ENCODE results near the gene MESP2.
A peak's percentile ranks its signal among the peaks of the same experiment; 100 is the strongest.
"Not testable (repeated sequence)": the region's sequence is repeated elsewhere in the genome, so short reads cannot be mapped to it uniquely, and the experiment has no call there.

Gene MESP2

DNA sequence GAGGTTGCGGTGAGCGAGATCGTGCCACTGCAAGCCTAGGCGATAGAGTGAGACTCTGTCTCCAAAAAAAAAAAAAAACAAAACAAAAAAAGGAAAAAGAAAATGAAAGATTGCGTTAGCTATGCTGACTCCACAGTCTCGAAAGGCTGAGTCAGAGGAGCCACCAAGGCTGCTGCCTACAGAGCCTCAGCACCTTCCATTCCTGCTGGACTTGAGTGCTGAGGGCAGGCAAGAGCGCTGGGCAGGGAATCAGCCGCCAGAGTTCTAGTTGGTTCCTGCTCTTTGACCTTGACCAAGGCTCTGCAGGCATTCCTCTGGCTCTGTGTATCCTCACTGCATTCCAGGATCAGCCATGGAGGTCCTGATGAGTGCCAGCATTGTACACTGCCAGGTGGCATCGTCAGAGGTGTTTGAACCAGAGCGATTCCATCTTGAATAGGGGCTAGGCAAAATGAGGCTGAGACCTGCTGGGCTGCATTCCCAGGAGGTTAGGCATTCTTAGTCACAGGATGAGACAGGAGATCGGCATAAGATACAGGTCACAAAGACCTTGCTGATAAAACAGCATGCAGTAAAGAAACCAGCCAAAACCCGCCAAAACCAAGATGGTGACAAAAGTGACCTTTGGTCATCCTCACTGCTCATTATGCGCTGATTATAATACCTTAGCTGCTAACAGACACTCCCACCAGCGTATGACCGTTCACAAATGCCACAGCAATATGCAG is 5.9 kb downstream of the MESP2 start:
- ATAC-seq: peak; percentile 30
- DNase-seq: no peak

DNA sequence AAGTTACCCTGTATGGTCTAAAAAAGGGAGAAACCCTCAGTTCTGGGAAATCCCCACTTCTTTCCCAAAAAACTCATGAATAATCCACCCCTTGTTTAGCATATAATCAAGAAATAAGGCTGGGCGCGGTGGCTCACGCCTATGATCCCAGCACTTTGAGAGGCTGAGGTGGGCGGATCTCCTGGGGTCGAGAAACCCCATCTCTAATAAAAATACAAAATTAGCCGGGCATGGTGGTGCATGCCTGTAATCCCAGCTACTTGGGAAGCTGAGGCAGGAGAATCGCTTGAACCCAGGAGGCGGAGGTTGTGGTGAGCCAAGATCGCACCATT is 6.5 kb downstream of the MESP2 start:
- DNase-seq, ATAC-seq: not testable (repeated sequence)

DNA sequence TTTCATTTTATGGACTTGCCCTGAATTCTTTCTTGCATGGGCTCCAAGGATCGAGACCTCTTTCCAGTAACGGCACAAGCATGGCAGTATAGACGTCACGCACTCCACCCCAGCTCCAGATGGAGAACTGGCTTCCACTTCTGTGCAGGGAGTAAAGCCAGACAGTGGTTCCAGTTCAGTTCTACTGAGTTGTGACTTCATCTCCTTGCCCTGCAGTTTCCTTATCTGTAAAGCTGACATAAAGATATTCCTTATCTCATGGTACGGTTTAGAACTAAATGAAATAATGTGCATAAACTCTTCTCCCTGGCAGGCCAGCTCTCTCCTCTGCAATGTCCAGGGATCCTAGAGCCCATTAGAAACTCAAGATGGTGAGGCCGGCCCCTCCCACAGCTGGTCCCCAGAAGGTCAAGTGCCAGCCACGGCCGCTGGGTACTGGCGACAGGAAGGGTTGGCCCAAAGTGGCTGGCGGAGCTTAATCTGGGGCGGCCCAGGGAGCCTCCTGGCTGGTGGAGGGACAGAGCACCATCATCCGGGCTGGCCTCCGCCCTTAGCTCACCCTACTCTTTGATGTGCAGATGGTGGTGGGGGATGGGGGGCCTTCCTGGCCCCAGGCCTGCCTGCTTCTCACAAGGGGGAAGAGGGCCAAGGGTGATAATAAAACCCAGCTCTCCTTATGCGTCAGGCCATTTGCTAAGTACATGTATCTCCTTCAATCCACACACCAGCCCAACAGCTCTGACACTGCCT is 7.2 kb downstream of the MESP2 start:
- ATAC-seq: no peak
- DNase-seq: no peak

DNA sequence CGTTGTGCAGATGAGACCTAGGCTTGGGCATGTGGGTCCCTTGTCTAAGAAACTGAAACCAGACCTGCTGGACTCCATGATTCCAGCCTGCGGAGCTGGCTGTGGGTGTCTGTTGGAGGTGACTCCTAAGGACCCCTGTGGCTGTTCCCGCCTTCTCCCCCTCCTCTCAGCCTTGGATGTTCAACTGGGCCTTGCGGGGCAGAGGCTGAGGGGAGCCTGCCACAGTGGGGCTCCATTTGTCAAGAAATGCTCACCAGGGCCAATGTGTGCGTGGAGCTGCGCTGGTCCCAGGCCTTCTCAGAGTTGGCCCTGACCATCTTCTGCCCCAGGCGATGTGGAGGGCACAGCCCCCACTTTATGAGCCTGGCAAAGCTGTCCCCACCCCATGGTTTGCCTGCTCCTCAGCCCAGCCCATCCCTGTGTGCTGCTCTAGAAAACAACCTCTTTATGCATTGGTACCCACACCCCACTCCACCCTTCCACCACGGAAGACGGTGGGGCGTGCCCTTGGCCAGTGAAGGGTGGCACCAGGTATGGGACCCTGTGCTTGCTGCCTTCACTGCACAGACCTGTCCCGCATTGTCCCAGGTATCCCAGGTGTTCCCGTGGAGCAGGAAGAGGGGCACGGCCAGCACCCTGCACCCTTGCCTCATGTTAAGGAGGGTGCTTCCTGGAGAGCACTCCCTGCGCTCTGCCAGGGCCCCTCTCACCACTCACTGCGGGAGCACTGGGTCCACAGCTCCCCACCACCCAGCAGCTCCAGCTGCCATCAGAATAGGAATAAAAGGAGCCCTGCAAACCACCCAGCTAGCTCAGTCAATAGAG is 7.9 kb downstream of the MESP2 start:
- no peak for ATAC-seq
- no peak for DNase-seq

DNA sequence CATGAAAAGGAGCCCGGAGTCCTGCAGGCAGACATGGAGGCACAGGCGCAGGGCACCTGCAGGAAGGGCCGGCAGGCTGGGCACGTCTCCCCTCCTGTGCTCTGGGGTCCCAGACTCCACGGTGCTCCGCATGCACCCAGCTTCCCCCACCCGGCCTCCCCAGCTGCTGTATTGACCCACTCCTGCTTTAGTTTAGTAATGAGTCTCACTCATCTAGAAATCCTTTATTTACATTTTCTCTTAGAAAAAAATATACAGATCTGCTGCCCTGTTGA is 8.5 kb downstream of the MESP2 start:
- DNase-seq (no peak), ATAC-seq (no peak)

DNA sequence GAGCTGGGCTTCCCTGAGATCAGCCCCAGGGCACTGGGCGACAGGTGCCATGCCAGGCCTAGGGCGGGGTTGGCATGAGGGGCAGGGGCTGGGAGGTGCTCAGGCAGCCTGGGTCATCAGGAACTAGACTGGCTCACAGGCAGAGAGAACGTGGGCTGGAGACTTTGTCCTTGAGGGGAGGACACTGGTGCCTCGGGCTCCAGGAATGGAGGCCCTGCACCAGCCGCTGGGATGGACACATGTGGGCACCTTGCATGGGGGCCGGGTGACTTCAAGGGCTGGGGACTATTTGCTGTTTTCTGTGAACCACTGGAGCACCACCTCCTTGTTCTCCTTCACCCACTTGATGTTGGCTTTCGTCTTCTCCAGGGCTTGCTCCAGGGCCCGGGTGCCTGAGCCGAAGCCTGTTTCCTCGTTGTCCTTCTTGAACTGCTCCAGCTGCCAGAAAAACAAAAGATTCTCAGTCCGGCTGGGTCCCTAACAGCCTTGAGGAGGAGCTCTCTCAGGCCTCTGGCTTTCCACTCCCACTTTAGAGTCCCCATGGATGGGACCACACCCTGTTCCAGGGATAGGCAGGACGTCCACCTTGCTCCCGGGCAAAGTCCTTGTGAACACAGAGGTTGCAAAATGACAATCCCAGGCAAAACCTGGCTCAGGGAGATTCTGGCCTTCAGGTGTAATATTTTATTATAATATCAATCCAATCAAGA is 9.1 kb downstream of the MESP2 start:
- ATAC-seq (no peak), DNase-seq (no peak)

DNA sequence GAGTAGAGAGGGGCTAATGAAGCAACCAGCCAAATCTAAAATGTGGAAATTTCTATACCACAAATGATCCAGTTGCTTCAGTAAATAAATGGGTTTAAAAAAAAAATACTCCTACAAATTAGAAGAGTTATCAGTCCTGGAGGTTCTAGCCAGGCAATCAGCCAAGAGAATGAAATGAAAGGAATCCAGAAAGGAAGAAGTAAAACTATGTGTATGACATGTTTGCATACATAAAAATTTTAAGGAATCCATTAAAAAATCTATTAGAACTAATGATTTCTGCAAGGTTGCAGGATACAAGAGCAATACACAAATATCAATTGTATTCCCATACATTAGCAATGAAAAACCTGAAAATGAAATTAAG is 9.6 kb downstream of the MESP2 start:
- ATAC-seq: no peak
- no peak for DNase-seq

DNA sequence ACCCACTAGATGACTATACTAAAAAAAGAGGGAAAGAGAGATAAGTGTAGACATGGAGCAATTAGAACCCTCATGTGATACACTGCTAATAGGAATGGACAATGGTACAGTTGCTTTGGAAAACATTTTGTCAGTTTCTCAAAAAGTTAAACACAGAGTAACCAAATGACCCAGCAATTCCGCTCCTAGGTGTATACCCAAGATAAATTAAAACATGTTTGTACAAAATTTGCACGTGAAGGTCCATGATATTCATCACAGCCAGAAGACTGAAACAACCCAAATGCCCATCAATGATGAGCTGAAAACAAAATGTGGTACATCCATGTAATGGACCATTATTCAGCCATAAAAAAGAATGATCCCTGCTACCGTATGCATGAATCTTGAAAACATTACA is 11.8 kb downstream of the MESP2 start:
- no peak for DNase-seq
- no peak for ATAC-seq

DNA sequence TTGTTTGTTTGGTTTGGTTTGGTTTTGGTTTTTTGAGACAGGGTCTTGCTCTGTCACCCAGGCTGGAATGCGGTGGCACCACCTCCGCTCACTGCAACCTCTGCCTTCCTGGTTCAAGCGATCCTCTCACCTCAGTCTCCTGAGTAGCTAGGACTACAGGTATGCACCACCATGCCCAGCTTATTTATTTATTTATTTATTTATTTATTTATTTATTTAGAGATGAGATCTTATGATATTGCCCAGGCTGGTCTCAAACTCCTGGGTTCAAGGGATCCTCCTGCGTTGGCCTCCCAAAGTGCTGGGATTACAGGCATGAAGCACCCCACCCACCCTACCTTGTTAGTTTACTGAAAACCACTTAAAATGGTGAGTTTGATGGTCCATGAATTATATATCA is 12.5 kb downstream of the MESP2 start:
- not testable (repeated sequence) for DNase-seq, ATAC-seq

DNA sequence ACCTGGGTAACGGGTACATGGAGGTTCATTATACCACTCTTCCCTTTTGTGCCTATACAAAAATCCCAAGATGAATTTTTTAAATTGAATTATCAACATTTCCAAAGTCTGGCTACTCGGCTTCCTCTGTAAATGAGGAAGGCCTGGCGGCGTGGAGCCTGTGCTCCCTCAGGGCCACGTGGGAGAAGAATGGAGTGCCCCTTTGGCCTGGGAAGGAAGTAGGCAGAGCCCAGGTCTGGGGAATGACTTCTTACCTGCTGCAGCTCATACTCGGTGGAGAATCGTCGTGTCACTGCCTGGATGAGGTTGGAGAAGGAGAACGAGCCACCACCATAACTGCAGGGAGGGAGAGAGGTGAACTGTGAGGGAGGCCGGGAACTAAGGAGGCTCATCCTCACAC is 14.1 kb downstream of the MESP2 start:
- no peak for ATAC-seq
- no peak for DNase-seq

DNA sequence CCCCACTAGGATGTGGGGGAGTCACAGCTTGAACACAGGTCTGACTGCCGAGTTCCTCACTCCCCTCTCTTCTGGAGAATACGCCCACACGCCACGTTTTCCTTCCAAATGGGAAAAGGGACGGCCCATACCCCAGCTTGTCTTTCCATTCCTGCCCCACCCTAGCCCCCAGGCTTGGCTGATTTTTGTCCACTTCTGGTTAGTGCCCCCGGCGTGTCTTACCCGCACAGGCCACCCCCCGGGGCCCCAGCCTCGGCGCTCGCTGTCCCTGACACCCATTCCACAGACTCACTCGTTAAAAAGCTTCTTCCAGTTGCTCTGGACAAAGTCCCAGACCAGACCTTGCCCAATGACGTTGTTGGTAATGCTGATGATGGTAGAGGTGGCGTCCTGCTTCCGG is 14.5 kb downstream of the MESP2 start:
- DNase-seq: no peak
- no peak for ATAC-seq

DNA sequence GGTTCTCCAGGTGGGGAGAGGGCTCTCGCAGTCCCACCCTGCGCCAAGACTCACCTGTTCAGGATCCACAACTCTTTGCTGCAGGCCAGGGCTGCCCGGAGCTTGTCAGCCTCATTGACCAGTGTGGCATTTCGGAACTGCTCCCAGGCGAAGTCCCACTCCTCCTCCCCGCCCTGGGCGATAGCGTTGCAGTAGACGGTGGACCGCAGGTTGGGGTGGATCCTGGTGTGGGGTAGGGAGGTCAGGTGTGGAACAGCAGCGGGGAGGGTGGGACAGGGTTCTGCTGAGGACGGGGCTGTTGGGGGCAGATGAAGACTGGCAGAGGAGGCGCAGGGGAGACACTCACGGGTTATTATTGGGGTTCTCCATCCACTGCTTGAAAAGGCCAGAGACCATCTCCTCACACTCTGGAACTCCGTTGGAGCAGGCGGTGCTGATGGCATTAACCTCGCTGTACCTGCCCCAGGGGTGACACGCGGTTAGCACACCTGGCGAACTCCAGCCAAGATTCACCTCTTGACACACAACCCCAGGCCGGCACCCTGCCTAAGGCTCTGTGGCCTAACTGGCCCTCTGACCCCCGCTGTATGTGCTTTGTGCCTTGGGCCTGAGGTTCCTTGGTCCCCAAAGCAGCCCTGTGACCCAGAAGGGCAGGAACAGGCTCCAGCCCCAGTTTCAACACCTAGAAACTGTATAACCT is 16.1 kb downstream of the MESP2 start:
- ATAC-seq: no peak
- DNase-seq: no peak

DNA sequence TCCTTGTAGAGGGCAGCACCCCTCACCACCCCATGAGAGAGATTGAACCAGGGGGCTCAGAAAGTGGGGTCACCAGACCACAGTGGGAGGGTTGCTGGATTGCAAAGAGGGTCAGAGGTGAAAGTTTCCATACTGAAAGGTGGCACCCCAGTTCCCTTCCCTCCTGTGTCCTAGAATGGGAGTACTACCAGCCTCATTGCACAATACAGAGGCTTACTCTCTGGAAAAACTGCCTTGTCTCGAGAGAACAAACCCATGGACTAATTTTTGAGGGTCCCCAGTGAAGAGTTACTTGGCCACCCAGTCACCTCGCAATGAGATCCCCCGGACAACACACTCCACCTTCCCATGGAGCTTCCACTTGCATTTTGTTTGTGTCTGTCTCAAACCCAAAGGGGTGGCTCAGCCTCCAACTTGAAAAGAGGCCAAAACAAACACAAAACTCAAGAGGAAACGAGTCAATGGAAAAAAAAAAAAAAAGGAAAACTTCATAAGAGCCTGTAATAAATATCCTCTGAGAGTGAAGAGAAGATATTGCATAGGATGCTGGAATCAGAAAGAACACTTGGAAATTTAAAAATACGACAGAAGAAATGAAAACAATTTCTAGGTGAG is 18.6 kb downstream of the MESP2 start:
- DNase-seq: no peak
- ATAC-seq: no peak

DNA sequence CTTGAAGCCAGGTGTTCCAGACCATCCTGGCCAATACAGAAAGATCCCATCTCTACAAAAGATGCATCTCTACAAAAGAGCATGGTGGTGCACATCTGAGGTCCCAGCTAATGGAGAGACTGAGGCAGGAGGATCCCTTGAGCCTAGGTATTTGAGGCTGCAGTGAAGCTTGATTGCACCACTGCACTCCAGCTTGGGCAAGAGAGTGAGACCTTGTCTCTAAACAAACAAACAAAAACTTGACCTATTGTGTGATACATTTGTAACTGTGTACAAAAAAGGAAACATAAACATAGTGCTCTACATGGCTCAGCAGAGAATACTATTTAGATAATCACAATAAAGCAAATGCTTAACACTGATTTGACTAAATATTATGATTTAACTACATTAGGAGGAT is 19.9 kb downstream of the MESP2 start:
- no peak for ATAC-seq

DNA sequence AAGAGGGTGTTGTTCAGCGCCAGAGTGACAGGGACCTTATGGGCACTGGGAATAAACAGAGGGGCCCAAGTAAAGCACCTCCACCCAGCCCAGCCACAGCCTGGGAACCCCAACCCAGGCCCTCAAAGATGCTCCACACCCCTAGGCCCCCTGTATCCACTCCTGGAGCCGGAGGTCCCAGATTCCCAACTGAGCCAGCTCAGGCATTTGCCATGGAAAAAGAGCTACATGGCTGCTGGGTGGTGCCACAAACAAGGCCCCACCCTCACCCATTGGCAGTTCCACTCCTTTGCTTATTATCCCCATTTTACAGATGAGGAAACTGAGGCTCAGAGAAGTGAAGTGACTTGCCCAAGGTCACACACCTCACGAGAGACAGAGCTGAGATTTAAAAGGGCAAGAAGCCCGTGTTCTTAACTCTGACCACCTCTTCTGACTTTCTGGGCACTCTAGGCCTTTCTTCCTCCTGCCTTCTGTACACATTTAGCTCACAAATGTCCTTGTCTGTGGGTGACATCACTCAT is 21.6 kb downstream of the MESP2 start:
- ATAC-seq: no peak
- no peak for DNase-seq

More for the DNA sequence above, 19.9 kb downstream of the MESP2 start:
- no peak for DNase-seq

DNA sequence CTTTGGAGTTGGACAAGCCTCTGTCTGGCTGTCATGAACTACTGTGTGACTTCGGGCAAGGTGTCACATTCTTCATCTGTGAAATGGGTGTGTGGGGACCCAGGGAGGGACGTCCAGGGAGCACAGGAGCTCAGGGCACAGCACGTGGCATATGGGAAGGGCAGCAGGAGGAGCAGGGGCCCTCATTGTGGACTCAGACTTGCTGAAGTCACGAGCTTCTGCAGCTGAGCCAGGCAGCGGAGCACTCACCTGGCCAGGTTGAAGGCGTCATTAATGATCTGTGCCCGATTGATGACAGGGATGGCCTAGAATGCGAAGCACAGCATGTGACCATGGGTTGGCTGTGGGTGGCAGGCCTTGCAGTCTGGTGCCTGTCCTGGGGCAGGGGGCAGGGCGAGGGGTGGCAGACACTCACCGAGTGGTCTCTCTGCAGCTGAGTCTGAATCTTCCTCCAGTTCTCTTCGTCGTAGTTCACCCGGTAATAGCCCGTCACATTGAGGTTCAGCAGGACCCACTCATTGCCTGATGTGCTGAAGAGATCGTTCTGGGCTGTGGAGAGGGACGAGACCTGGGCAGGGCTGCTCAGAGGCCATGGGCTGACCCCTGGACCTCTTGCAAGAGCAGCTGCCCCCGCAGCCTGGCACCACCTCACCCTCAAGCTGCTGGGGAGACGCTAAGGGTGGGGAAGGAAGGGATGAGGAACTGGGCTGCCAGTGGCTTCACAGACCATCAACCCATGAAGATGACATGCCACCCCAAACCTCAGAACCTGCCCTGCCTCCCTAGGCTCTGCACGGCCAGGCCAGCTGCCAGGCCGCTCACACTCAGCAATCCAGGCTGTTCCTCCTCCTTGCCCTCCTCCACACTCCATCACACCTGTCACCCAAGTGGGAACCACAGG is 23.1 kb downstream of the MESP2 start:
- no peak for DNase-seq
- ATAC-seq: no peak

DNA sequence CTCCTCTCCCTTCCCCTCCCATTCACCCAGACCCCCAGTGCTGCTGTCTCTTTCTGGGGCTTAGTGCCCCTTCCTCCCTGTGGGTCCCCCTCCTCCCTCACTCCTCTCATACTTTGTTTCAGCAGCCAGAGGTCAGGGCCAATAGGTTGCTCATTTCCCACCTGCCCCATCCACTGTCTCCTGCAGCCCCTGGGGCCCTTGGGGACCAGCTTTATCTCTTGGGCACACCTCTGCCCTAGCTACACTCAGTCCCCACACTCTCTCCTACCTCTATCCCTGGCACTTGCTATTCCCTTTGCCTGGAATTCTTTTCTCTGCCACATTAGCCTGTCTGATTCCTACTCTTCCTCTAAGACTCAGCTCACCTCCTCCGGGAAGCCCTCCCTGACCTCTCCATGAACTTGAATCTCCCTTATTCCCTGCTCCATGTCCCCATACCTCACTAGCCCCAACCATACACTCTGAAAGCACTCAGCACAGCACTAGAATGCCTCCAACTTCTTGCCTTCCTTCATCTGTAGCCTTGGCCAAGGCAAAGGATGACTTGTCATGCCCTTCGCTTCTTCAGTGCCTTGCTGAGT is 23.9 kb downstream of the MESP2 start:
- DNase-seq (no peak), ATAC-seq (no peak)

DNA sequence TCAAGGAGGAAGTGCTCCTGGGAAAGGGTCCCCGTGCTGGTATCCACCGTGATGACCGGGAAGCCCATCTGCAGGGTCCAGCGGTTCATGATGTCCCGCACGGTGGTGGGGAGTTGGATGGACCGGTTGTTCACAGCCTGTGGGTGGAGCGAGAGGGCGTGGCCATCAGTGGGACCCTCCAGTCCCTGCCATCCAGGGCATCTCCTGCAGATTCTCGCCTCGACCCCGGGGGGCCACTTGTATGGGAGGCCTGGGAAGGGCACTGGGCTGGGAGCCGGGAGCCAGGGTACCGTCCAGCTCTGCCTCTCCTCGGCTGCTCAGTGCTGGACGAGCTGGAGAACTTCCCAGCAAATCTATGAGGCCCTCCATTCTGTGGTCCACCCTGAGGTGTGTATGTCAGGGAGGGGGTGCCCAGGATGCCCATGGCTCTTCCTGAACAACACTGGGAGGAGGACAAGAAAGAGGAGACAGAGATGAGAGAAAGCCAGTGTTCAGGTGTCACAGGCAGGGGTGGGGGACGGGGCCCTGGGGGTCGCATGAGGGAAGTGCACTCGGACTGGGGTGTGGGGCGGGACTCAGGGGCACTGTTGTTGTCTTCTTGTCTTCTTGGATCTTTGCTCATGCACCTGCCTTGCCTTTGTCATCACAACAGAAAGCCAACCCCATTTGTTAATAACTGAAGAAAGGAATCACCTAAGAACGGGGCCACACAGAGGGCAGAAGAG is 25.5 kb downstream of the MESP2 start:
- no peak for DNase-seq
- no peak for ATAC-seq

DNA sequence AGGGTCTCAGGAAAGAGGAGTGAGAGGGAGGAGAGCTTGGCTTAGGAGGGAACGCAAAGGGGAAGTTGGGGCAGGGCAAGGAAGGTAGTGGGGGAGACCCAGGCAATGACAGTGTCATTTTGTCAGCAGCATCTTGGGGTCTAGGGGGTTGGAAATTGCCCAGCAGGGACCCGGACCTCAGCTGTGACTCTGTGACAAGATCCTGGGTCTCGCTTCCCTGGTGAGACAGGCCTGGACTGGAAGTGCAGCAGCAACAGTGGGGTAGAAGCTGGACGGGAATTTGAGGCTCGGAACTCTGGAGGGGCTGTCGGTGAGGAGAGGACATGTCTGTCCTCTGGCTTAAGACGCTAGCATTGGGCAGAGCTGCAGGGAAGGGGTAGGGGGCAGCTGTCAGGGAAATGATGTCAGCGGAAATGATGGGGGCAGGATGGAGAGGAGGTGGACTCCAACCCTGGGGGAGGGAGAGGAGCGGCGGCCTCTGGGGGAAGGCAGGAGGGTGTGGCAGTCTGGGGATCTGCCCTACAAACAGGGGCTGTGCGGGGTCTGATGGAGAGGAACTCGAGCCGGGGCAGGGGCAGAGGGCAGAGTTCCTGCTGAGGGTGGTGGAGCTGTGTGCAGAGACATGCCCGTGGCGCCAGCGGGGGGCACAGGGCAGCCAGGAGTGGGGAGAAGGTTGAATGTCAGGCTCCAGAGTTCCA is 26.2 kb downstream of the MESP2 start:
- ATAC-seq (no peak), DNase-seq (no peak)
